ENCODE measurements around the gene C18orf63.
A peak's percentile ranks its signal among the peaks of the same experiment; 100 is the strongest.
"Not testable (repeated sequence)": the region's sequence is repeated elsewhere in the genome, so short reads cannot be mapped to it uniquely, and the experiment has no call there.

C18orf63 gene

DNA sequence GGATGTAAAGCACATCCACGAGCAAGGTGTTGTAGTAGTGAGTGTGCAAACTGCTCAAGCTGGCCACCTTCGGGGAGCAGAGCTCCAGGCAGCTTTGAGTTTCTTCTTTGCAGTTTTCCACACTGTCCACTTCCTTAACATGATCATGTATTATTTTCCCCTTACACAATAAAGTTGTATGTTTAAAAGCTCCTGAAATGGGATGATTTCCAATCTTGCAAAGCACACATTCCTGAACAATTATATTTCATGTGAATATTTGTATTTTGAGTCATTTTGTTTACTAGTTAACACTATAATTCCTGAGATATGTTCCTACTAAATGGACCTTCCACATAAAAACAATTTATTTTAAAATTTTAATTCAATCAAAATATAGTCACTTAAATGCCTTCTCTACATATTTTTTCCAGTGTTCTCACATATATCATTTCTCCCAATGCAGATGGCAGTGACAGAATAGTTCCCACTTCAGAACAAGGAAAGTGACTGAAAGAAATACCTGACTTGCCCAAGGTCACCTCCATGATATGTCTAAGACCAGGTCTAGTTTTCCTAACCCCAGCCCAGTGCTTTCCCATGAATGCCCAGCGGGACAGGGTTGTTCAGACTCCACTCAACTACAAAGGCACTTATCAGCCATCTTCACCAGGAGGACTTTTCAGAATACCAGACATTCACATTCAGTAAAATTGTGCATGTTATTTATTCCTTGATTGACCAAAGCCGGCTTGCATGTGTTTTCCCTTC lies 29.4 kb upstream of the C18orf63 start:
- DNase-seq: no peak

DNA sequence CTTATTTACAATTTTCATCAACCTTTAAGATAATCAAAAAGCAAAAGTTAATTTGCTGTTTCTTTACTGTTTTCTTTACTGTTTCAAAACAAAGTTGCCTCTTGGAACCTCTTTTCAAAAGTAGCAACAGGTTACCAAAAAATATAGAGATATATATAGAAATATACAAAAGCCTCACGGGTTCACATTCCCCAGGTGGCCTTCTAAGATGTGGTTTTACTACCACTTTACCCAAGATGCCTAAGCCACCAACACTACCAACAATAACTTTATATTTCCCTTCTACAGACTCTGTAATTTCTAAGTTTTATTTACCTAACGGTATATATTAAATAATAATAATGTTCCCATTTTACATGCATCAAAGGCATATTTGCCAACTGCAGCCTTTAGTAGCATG lies 28.8 kb upstream of the C18orf63 start:
- DNase-seq: no peak

DNA sequence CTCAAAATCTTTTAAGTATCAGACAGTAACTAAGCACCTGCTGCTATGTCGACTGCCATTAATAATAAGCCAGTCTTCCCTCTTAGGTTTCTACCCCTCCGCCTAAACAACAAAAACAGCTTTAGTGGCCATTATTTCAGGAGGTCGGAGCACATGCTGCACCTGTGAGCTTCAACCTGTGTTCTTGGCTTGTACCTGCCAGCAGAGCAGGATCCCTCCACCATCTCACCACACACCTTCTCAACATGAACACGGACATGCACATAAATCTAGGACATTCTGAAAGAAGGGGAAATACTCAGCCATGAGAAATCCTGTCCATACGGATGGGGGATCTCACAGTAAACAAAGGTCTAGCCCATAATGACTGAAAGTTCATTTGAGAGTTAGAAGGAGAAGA lies 27.6 kb upstream of the C18orf63 start:
- no peak for DNase-seq

DNA sequence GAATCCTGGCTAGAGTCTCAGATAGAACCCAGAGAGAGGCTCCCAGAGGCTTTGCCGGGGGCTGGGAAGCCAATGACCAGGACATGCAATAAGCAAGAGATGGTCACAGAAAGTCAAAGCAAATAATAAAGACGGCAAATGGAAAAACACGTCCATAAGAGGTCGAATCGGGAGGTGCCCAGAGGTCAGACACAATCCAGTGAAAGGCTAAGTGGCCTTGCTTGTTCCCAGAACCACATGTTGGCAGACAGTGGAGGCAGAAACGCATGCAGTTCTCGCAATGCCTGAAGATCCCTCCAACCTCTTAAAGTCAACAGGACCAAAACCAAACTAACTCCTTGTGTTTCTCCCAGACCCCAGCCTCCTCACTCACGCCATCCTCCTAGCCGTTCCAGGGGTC lies 26.9 kb upstream of the C18orf63 start:
- no peak for DNase-seq

DNA sequence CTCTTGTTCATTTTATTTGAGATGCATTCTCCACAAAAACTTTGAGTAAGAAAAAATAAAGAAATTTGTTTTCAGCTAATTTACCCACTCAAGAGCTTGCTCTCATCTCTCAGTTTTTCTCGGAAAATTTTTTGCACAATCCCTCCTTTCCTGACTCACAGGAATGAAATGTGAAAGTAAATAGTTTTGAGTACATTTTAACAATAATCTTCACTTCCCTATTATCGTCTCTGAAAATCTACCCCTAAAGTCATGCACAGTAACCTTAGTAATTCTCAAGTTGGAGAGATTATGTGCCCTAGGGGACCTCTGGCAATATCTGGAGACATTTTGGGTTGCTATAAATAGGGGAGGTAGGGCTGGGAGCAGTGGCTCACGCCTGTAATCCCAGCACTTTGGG lies 26.5 kb upstream of the C18orf63 start:
- peak; percentile 29 for DNase-seq

DNA sequence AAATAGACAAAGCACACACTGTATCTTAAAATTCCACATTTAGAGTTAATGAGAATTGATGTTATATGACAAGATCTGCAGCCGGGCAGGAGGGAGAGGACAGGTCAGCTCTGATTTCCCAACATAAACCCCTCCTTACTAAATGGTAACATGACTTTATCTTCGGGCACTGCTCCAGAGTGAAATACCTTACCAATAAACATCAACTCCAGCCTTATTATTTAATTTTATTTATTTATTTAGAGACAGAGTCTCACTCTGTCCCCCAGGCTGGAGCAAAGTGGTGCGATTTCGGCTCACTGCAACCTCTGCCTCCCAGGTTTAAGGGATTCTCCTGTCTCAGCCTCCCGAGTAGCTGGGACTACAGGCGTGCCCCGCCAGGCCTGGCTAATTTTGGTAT lies 25.6 kb upstream of the C18orf63 start:
- DNase-seq: no peak

DNA sequence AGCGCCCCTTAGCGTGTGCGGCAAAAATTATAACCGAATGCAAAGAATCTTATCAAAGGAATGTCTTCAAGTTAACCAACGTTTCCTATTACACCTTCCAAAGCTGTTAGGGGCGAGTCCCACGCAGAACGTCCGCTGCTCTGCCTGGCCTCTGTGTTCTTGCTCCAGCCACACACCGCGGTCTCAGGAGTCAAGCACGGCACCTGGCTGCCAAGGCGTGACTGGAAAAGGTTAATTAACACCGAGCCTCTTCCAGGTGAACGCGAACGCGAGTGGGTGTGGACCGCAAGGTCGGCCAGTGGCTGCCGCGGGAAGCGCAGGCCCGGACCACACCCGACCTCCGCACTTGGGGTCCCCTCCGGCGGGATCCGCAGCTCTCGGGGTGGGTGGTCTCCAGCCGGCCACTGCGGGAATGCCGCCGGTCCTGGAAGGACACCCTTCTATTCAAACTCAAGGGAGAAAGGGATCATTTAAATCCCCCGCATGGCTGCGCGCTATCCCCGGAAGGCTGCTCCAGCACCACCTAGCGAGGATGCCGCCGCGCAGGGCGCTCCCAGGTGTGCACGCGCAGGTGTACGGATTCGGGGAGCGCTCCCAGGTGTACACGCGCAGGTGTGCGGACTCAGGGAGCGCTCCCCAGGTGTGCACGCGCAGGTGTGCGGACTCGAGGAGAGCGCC lies 24.7 kb upstream of the C18orf63 start:
- no peak for DNase-seq

DNA sequence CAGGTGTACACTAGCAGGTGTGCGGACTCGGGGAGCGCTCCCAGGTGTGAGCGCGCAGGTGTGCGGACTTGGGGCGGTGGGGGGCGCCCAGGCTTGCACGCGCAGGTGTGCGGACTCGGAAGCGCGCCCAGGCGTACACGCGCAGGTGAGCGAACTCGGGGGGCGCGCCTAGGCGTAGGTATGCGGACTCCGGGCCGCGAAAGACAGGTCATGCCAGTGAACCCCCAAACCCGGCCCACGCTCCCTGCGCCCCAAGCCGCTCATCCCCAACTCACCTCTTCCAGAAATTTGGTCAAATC lies 24.2 kb upstream of the C18orf63 start:
- DNase-seq: no peak

DNA sequence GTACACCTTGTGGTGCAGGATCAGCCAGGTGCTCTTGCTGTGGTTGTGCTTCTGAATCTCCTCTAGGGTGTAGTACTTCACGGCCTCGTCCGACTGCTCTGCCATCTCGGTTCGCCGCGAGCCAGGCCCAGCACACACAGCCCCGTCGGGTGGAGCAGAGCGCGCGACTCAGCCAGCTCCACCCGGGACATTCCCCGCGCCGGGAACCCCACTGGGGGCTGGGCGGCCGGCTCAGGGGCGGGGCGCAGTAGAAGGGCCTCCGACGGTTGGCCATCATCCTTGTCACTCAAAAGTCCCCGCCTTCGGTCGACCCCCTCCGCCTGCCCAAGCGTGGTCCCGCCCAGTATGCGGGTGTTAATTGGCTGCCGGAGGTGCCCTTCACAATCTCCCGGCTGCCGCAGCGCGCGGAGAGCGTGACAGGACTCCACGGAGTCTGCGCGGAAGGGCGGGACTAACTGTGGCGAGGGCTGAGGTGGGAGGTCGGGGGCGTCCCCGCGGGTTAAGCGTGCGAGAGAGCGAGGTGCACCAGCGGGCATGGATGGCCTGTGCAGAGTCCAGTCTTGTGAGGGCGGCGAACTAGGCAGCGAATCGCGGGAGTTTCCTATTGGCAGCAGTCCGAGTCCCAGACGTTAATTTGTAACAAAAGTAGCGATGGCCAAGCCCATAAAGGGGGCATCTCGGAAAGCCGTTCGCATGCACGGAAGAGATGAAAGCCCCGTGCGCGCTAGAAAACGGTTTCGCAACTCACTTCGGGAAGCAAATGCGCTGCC lies 23.7 kb upstream of the C18orf63 start, which contains the start of gene CYB5A:
Gene CYB5A (minus strand): TSS at position 193 of the 770 bp plus-strand sequence. CDS start 88 bp downstream, at position 105.
- DNase-seq: peak; percentile 97

DNA sequence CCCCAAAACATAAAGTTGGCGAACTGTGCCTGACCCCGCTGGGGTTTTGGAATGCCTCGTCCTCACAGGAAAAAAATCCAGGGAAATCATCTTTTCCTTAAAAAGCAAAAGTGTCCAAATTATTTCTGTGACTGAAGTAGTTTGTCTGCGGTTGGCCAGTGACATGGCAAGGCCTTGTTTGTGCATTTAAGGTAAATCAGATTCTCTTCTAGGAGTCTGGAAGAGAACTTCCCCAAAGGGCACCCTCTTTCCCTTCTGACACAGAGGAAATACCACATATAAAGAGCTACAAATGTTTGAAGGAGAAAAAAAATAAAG lies 23.1 kb upstream of the C18orf63 start:
- no peak for DNase-seq

DNA sequence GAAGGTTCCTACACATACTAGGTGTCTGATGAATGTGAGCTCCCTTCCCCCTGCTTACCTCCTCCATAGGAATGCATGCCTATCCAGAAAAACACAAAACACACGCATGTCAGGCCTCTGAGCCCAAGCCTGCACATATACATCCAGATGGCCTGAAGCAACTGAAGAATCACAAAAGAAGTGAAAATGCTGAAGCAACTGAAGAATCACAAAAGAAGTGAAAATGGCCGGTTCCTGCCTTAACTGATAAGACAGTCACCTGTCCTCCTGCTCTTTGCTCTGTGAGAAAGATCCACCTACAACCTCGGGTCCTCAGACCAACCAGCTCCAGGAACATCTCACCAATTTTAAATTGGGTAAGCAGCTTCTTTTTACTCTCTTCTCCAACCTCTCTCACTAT lies 22.7 kb upstream of the C18orf63 start:
- DNase-seq: not testable (repeated sequence)

DNA sequence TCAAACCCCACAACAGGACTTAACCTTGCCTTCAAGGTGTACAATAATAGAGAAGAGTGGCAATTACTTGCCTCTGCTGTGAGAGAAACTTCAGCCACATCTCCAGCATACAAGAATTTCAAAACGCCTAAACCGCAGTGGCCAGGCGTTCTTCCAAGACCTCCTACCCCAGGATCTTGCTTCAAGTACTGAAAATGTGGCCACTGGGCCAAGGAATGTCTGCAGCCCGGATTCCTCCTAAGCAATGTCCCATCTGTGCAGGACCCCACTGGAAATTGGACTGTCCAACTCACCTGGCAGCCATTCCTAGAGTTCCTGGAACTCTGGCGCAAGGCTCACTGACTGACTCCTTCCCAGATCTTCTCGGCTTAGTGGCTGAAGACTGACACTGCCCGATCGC lies 21.1 kb upstream of the C18orf63 start:
- no peak for DNase-seq

DNA sequence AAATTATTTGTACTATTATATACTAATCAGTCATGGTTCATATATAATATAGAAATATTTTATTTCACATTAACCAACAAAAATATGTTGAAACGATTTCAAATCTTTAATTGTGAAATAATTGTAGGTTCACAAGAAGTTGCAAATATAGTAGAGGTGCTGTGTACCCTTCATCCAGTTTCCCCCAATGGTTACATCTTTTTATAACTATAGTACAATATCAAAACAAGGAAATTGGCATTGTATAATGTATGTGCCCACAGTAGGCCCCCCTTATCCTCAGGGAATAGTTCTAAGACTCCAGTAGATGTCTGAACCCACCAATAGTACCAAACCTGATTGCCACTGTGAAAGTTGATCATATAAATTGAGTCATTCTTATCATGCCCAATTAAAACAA lies 16.5 kb upstream of the C18orf63 start:
- no peak for DNase-seq

DNA sequence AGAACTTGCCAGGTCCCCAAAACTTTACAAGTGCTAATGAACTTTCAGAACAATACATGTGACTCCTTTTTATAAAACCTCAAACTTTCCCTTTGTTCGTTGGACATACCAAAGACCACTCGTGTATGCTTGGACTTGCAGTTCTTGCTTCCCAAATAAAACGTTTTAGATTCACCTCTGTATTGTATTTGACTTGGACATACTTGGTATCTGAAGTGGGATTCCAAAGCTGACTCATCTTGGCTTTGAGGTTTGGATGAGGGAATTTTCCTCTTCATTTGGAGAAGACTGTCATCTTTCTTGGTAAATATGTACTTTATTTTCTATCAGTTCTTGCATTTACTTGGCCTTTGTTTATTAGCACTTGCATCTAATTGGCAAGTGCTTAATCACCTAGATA lies 15.9 kb upstream of the C18orf63 start:
- DNase-seq: peak; percentile 28

DNA sequence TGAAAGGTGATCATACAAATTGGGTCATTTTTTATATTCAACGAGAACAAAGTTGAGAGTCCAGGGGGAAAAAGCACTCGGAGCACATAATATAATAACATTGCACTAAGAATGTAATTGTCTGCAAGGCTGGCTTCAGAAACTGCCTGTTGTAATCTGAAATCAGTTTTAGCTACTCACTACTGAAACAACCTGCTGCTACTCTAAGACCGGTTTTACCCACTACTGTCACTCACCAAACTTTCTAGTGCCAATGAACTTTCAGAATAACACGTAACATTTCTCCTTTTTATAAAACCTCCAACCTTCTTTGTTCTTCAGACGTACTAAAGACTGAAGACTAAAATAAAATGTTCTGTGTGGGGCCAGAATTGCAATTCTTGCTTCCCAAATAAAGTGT lies 12.3 kb upstream of the C18orf63 start:
- no peak for DNase-seq

DNA sequence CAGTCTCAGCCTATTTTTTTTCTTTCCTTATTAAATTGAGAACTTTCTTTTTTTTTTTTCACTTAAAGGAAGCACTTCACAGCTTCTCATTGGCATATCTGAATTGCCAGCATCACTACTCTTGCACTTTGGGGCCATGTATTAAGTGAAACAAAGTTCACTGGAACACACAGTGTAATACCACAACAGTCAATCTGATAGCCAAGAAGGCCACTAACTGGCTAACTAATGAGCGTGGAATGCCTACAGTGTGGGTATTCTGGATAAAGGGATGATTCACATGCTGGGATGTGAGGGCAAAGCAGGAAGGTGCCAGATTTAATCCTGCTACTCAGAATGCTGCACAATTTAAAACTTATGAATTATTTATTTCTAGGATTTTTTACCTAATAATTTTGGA lies 11.7 kb upstream of the C18orf63 start:
- peak; percentile 33 for DNase-seq

DNA sequence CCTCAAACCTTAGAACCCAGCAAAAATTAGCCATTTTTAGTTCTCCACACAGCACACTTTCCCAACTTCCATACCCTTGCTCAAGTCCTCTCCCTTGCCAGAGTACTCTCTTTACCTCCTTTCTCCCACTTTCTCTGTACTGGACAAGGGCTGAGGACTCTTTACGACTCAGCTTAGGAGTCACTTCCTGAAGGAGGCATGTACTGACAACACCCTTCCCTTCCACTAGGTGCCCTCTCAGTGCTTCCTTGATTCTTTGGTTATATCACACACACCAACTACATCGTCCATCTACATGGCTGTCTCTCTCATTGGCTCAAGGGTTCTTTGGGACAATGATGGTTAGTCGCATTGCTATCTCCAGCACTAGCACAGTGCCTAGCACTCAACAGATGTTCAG lies 5.2 kb upstream of the C18orf63 start:
- DNase-seq: peak; percentile 57

DNA sequence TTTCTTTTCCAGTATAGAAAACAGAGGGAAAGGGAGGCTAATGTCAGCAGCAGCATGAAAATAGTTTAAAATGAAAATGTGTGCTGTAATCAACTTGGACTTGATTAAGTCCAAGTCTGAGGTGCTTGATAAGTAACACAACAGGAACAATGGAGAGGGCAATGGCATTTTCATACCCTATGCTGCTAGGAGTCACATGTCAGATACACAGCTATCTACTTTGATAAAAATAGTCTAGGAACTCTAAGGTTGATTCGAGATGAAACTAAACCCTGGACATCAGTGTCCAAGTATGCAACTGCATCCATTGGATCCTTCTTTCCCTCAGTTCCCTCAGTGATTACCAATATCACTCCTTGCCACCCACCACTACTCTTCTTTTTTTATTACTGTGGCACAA lies 4.6 kb upstream of the C18orf63 start:
- no peak for DNase-seq

DNA sequence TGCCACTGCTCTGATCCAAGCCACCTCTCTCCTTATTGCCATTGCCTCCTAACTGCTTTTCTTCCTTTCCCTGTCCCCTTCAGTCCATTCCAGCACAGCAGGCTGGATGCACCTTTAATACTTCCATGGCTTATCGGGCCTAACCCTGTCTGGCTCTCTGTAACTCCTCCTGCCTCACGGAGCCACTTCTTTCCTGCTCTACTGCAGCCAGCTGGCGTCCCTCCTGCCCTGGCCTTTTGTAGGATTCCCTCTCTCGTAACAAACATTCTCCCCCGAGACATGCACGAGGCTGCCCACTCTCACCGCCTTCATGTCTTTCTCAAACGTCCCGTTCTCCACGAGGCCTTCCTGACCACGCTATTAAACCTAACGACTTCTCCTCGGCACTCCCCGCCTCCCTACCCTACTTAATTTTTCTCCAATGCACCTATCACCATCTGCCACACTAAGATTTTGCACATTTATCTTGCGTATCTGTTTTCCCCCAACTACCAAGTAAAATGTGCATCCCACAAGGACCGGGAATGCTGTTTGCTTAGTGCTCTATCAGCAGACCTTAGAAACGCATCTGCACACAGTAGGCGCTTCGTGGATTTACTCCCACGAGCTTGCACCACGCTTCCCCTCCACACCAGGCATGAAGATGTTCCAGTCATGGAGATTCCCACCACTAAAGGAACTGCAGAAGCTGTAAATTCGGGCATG lies 728 bp upstream of the C18orf63 start:
- no peak for DNase-seq

DNA sequence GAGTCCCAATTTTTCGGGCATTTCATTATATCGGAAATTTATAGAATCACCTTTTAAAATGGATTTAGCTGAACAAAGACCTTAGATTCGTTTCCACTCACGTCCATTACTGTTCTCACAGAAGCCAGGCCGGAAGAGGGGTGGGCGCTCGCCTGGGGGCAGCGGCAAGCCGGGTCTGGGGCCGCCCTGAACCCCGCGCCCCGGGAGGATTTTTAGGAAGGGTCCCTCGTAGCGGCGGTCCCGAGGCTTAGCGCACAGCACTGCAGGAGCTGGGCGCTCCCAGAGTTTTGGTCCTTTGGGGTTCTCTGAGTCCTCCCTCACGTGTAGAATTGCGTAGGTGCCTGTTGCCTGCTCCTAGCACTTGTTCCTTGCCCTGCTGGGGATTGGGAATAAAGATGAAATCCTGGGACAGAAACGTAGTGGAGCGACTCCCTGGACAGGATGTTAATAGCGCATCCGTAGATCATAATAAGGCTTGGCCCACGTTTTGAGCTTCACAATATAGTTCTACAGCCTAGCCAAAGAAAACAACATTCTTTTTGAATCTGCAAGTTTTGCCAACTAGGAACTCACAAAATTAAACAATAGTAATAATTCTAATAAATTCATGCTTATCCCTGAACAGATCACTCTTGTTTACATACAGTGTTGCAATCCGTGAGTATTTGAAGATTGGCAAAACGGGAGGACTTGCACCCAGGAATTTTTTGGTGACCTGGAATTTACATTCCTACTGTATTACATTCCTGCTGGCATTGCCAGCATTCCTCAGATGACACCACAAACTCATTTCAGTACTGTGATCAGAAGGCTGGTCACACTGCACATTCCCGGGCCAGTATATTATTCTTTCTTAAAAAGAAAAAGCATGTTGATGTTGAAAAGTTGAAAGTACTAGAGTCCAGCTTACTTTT lies 875 bp downstream of the C18orf63 start:
- peak; percentile 92 for DNase-seq

DNA sequence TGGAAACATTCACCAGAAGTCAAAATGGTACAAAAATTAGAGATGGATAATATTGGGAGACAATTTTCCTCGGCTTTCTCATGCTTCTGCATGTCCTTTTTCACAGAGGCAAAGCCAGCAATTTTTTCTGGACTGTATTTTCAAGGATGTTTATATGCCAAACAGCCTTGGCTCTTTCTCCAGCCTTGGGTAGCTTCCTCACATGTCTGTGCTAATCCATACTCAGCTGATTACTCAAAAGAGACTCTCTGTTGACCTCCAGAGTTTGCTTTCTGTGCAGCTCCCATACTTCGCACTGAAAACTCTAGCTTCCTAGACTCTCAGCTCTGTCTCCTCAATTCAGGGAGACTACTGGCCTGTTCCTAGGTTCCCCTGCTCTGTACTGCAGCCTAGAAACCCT lies 10.6 kb downstream of the C18orf63 start:
- no peak for DNase-seq

DNA sequence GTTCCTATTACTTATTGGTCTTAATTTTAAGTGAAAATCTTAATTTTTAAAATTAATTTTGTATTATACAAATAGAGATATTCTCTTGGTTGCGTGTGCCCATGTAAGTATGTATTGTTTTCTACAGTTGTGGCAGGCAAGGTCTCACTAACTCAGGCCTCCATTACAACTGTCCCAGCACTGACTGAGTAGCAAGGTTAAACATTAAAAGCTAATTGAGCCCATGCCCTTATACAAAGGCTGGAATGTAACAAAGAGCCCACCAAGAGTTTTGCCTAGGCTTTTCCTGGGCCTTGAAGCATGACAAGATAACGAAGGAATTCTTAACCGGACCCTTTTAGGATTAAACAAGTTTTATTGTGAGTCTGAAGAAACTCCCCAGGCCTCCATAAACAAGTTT lies 11.2 kb downstream of the C18orf63 start:
- not testable (repeated sequence) for DNase-seq

Data from fibroblast of skin of scalp (primary cell).